ENCODE data around the gene TMEM200C.

Gene TMEM200C

DNA sequence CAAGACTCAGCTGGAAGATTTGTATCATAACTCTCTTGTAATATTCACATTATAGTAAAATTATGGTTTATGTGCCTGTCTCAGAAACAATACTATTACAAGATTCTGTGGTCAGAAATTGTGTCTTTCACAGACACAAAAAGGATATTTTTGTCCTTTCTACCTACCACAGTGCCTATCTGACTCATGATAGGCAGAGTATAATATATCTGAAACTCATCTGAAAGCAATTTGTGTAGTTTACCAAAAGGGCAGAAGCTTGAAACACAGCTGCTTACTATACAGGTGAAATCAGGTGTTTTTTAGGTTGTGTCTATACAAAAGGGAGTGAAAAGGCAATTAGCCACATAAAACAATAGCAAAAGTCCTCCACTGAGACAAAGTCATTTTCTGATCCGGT is 10.9 kb downstream of the TMEM200C start:
- H3K27me3 Mint-ChIP-seq (ENCODE audit: low read depth), result peaks cover 19% of the 10 kb centered on the region

DNA sequence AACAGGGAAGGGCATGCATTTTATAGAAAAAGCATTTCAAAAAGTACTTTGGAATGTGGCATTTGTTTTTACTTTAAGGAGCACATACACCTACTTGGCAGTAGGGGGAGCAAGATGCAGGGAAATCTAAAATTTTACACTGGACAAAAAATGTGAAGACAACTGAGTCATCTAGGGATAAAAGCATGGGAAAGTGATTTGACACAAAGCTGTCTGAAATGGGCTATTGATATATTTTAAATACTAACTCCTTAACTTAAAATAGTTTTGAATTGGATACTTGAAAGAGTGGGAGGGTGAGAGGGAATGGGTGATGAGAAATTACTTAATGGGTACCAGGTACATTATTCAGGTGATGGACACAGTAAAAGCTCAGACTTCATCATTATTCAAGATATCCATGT is 15.8 kb downstream of the TMEM200C start:
- Mint-ChIP-seq H3K27ac (no peak overlapping the region), H3K27me3 (ENCODE audit: low read depth) (peaks cover 22% of the 10 kb centered on the region), H3K4me3 (no peak overlapping the region), H3K36me3 (ENCODE audit: low read depth) (no peaks in the 10 kb centered on the region), H3K4me1 (no peaks in the 10 kb centered on the region), H3K9me3 (no peaks in the 10 kb centered on the region)
- TF ChIP-seq, protein P1, sequence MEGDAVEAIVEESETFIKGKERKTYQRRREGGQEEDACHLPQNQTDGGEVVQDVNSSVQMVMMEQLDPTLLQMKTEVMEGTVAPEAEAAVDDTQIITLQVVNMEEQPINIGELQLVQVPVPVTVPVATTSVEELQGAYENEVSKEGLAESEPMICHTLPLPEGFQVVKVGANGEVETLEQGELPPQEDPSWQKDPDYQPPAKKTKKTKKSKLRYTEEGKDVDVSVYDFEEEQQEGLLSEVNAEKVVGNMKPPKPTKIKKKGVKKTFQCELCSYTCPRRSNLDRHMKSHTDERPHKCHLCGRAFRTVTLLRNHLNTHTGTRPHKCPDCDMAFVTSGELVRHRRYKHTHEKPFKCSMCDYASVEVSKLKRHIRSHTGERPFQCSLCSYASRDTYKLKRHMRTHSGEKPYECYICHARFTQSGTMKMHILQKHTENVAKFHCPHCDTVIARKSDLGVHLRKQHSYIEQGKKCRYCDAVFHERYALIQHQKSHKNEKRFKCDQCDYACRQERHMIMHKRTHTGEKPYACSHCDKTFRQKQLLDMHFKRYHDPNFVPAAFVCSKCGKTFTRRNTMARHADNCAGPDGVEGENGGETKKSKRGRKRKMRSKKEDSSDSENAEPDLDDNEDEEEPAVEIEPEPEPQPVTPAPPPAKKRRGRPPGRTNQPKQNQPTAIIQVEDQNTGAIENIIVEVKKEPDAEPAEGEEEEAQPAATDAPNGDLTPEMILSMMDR (IDR thresholded peaks at IDR 0.05; ENCODE audit: unreplicated experiment in 3 of 3), result peak; percentile 81 to 87 (median 85)

More for the DNA sequence above, 10.9 kb downstream of the TMEM200C start:
- peaks cover 6% of the 10 kb centered on the region for H3K36me3 Mint-ChIP-seq (ENCODE audit: low read depth)
- H3K9me3 Mint-ChIP-seq, result no peaks in the 10 kb centered on the region
- no peak overlapping the region for H3K4me3 Mint-ChIP-seq
- H3K27ac Mint-ChIP-seq, result no peak overlapping the region
- TF ChIP-seq, protein P1 (IDR thresholded peaks at IDR 0.05; ENCODE audit: unreplicated experiment in 3 of 3), result no peak
- H3K4me1 Mint-ChIP-seq, result no peaks in the 10 kb centered on the region

DNA sequence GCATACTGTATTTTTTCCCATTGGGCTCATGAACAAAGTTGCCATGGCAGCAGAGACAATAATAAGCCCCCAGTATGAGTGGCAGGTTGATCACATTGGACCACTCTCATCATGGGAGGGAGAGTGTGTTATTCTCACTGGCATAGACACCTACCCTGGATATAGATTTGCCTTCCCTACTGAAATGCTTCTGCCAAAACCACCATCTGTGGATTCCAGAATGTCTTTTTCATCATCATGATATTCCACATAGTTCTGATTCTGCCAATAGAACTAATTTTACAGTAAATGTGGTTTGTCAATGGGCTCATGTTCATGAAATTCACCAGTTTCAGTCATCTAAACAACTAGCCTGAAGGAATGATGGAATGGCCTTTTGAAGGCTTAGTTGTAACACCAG is 18.4 kb downstream of the TMEM200C start:
- no peaks in the 10 kb centered on the region for H3K9me3 Mint-ChIP-seq
- no peak overlapping the region for H3K4me3 Mint-ChIP-seq
- TF ChIP-seq, protein P1 (IDR thresholded peaks at IDR 0.05; ENCODE audit: unreplicated experiment in 3 of 3), result no peak
- H3K36me3 Mint-ChIP-seq (ENCODE audit: low read depth), result no peaks in the 10 kb centered on the region
- H3K27me3 Mint-ChIP-seq (ENCODE audit: low read depth), result peaks cover 32% of the 10 kb centered on the region
- H3K27ac Mint-ChIP-seq, result no peak overlapping the region
- no peaks in the 10 kb centered on the region for H3K4me1 Mint-ChIP-seq

DNA sequence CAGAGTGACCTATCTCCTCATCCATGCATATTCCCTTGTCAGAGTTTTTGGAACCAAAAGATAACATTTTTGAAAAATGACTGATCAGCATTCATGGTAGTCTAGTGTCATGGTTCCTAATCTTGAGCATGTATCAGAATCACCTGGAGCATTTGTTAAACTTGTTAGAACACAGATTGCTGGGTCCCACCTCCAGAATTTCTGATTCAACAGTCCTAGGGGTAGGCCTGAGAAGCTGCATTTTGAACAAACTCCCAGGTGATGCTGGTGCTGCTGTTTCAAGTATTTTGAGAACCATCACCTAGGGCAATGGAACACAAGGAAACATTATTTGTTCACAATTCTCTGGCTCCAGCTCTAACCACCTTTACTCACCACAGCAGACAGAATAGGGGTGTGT is 21.0 kb downstream of the TMEM200C start:
- peaks cover 30% of the 10 kb centered on the region for H3K27me3 Mint-ChIP-seq (ENCODE audit: low read depth)
- TF ChIP-seq, protein P1 (IDR thresholded peaks at IDR 0.05; ENCODE audit: unreplicated experiment in 3 of 3), result no peak

DNA sequence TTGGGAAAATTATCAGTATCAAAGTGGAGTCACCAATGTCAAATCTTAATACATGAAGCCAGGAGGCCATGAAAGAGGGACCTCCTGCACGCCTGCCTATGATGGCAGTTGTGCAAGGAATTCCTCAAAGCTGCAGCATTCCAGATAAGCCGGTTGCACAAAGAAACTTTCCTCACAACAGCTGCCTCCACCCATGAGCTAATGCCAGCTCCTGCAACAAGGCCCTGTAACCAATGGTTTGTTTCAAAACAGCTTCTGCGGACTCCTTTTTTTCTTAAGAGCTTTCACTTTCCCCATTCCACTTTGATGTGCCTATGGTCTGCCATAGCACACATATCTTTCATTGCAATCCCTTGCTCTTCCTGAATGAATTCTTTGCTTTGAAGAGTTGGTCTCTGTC is 22.4 kb downstream of the TMEM200C start:
- Mint-ChIP-seq H3K4me1 (no peaks in the 10 kb centered on the region), H3K4me3 (no peak overlapping the region)
- TF ChIP-seq, protein P1 (IDR thresholded peaks at IDR 0.05; ENCODE audit: unreplicated experiment in 3 of 3), result no peak

More for the DNA sequence above, 21.0 kb downstream of the TMEM200C start:
- no peaks in the 10 kb centered on the region for H3K4me1 Mint-ChIP-seq
- no peak overlapping the region for H3K27ac Mint-ChIP-seq
- no peaks in the 10 kb centered on the region for H3K9me3 Mint-ChIP-seq
- H3K4me3 Mint-ChIP-seq, result no peak overlapping the region
- H3K36me3 Mint-ChIP-seq (ENCODE audit: low read depth), result no peaks in the 10 kb centered on the region

DNA sequence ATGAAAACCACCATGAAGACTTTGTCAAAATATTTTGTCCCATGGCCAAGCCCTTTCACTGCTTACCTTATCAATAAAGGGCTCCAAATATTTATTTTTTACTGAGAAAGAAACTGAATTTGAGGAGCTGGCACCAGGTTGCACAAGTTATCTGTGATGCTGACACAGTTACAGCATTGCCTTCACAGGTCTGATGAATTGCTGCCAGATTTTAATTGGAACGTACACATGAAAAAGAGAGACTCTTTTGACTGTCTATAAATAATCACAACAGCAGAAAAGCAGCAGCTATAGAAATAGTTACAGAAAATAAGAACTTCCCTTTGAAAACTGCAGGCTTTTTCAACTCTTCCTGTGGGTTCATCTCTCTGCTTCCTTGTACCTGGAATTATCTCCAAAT is 23.9 kb downstream of the TMEM200C start:
- no peak overlapping the region for H3K4me3 Mint-ChIP-seq
- no peak overlapping the region for H3K27ac Mint-ChIP-seq
- no peaks in the 10 kb centered on the region for H3K9me3 Mint-ChIP-seq
- no peaks in the 10 kb centered on the region for H3K36me3 Mint-ChIP-seq (ENCODE audit: low read depth)
- peaks cover 26% of the 10 kb centered on the region for H3K27me3 Mint-ChIP-seq (ENCODE audit: low read depth)
- H3K4me1 Mint-ChIP-seq, result no peaks in the 10 kb centered on the region
- TF ChIP-seq, protein P1 (IDR thresholded peaks at IDR 0.05; ENCODE audit: unreplicated experiment in 3 of 3), result no peak

More for the DNA sequence above, 22.4 kb downstream of the TMEM200C start:
- H3K9me3 Mint-ChIP-seq, result no peaks in the 10 kb centered on the region
- H3K27me3 Mint-ChIP-seq (ENCODE audit: low read depth), result peaks cover 27% of the 10 kb centered on the region
- no peak overlapping the region for H3K27ac Mint-ChIP-seq
- H3K36me3 Mint-ChIP-seq (ENCODE audit: low read depth), result no peaks in the 10 kb centered on the region
